Activated B cell treated with CpG ODN at 0.5 μM for 24 hours (primary cell): ENCODE measurements around the gene CSKMT. TPM values are rescaled to one million over a fixed set of nuclear protein-coding genes. Genes with fewer than 3 reads are reported as not detected.

Experiments used
- ATAC-seq: fragments of 200-7000 bp; cut with Tn5 transposase; one replicate; pipeline ENCODE4 v1.10.0; 2021; ENCODE audit warnings: low read depth, mild to moderate bottlenecking, moderate library complexity
- CTCF ChIA-PET: fragments of 350-600 bp; sonication (Branson Sonifier 250); formaldehyde crosslinking; loops from one replicate; lab custom pipeline; 2021; ENCODE audit warnings: antibody characterized with exemption; lab: Charles Lee
- POLR2A ChIA-PET: fragments of 350-600 bp; sonication (Branson Sonifier 250); formaldehyde crosslinking; loops from one replicate; lab custom pipeline; 2021; ENCODE audit warnings: antibody characterized with exemption; lab: Charles Lee
- DNase-seq: peaks from one replicate; pipeline ENCODE4 v3.0.0; 2022
- H3K27ac Mint-ChIP-seq: one replicate; pipeline ENCODE4 v1.8.0; 2020; ENCODE audit warnings: mixed read lengths
- H3K27me3 Mint-ChIP-seq: one replicate; pipeline ENCODE4 v1.8.0; 2021; ENCODE audit warnings: mixed read lengths
- H3K36me3 Mint-ChIP-seq: one replicate; pipeline ENCODE4 v1.8.0; 2021; ENCODE audit warnings: low read depth, mixed read lengths
- H3K4me1 Mint-ChIP-seq: one replicate; pipeline ENCODE4 v1.8.0; 2021; ENCODE audit warnings: mixed read lengths
- H3K4me3 Mint-ChIP-seq: one replicate; pipeline ENCODE4 v1.8.0; 2020; ENCODE audit warnings: mild to moderate bottlenecking, mixed read lengths
- H3K9me3 Mint-ChIP-seq: one replicate; pipeline ENCODE4 v1.8.0; 2020; ENCODE audit warnings: mixed read lengths
- intact Hi-C: fragments of 100-400 bp; cut with micrococcal nuclease; formaldehyde crosslinking; loops from one replicate; pipeline ENCODE4 v1.15.1; 2024
- total RNA-seq: library from RNA; stranded (reverse); gene quantifications from 2 replicates; pipeline ENCODE4 v1.2.3, GENCODE V29; 2022
- TF ChIP-seq, protein P1 (sequence below): fragments of 200-600 bp; IDR thresholded peaks from one replicate; pipeline ENCODE4 v1.8.0; 2022; ENCODE audit warnings: antibody characterized with exemption, mild to moderate bottlenecking

The CSKMT gene
- total RNA-seq, 1 donor from 2014 or later: 52.1 TPM

DNA sequence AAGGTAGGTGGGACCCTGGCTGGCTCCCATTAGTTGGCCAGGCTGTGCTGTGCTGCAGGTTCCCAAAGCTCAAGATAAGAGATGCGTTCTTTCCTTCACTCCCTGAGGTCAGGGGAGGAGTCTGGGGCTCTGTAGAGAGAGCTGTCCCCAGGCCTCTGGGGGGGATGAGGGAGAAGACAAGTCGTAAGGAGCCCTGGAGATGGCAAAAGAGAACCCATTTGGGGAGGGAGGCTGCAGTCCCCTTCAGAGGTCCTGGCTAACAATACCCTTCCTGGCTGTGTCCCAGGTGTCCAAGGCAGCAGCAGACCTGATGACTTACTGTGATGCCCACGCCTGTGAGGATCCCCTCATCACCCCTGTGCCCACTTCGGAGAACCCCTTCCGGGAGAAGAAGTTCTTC is 43.3 kb downstream of the CSKMT start:
- intact Hi-C loops: loop anchor here (2.0 kb wide), 1 partner anchor 916 kb away; the partner anchor contains the start of genes FEN1 and TMEM258
- H3K9me3 Mint-ChIP-seq: no peaks in the 10 kb centered on the region

DNA sequence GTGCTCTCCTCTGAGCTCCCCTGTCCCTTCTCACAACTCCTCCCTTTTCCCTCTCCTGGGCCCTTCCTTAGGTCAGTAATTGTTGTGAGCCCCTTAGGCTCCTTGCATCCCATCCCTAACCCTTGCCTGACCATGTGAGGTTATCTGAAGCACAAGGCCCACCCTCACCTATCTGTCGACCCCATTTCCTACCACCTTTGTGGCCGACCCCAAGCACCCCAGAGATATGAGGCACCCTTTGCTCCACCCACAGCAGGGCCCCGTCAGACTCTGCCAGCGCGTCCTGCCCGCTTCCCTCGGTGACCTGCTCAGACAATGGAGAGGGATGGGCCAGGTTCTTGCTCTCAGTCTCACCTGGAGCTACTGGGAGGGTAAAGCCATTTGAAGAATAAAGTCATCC is 43.7 kb downstream of the CSKMT start:
- DNase-seq (peak; percentile 25), ATAC-seq (peak; percentile 3)
- intact Hi-C loops: loop anchor here (1.0 to 2.0 kb wide), 10 partner anchors 19 to 916 kb away; partner anchors contain the start of genes C11orf98, CSKMT, FEN1 and HNRNPUL2
- TF ChIP-seq, protein P1, sequence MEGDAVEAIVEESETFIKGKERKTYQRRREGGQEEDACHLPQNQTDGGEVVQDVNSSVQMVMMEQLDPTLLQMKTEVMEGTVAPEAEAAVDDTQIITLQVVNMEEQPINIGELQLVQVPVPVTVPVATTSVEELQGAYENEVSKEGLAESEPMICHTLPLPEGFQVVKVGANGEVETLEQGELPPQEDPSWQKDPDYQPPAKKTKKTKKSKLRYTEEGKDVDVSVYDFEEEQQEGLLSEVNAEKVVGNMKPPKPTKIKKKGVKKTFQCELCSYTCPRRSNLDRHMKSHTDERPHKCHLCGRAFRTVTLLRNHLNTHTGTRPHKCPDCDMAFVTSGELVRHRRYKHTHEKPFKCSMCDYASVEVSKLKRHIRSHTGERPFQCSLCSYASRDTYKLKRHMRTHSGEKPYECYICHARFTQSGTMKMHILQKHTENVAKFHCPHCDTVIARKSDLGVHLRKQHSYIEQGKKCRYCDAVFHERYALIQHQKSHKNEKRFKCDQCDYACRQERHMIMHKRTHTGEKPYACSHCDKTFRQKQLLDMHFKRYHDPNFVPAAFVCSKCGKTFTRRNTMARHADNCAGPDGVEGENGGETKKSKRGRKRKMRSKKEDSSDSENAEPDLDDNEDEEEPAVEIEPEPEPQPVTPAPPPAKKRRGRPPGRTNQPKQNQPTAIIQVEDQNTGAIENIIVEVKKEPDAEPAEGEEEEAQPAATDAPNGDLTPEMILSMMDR: no peak
- H3K4me3 Mint-ChIP-seq: peak overlapping the region; percentile 96
- peak overlapping the region; percentile 99 for H3K27ac Mint-ChIP-seq
- H3K27me3 Mint-ChIP-seq: no peaks in the 10 kb centered on the region
- ChIA-PET POLR2A (interaction anchor here (0.5 to 8.0 kb wide), 32 partner anchors 9 to 1562 kb away, joined by 3 to 188 read pairs (median 13); partner anchors contain the start of genes B3GAT3, C11orf98, CSKMT and EEF1G), CTCF (interaction anchor here (0.9 kb wide), 1 partner anchor 116 kb away, joined by 3 read pairs; no protein-coding TSS in a partner anchor)
- peaks cover 64% of the 10 kb centered on the region for H3K4me1 Mint-ChIP-seq
- H3K9me3 Mint-ChIP-seq: no peaks in the 10 kb centered on the region
- H3K36me3 Mint-ChIP-seq: peaks cover 38% of the 10 kb centered on the region

More for the DNA sequence above, 43.3 kb downstream of the CSKMT start:
- ATAC-seq (no peak), DNase-seq (no peak)
- TF ChIP-seq, protein P1: no peak
- H3K27me3 Mint-ChIP-seq: no peaks in the 10 kb centered on the region
- H3K4me1 Mint-ChIP-seq: peaks cover 63% of the 10 kb centered on the region
- peaks cover 34% of the 10 kb centered on the region for H3K36me3 Mint-ChIP-seq
- peak overlapping the region; percentile 96 for H3K4me3 Mint-ChIP-seq
- ChIA-PET CTCF (no interaction called here), POLR2A (interaction anchor here (0.9 to 8.0 kb wide), 25 partner anchors 10 to 279 kb away, joined by 3 to 188 read pairs (median 17); partner anchors contain the start of genes B3GAT3, C11orf98, CSKMT and EEF1G)
- H3K27ac Mint-ChIP-seq: peak overlapping the region; percentile 99

DNA sequence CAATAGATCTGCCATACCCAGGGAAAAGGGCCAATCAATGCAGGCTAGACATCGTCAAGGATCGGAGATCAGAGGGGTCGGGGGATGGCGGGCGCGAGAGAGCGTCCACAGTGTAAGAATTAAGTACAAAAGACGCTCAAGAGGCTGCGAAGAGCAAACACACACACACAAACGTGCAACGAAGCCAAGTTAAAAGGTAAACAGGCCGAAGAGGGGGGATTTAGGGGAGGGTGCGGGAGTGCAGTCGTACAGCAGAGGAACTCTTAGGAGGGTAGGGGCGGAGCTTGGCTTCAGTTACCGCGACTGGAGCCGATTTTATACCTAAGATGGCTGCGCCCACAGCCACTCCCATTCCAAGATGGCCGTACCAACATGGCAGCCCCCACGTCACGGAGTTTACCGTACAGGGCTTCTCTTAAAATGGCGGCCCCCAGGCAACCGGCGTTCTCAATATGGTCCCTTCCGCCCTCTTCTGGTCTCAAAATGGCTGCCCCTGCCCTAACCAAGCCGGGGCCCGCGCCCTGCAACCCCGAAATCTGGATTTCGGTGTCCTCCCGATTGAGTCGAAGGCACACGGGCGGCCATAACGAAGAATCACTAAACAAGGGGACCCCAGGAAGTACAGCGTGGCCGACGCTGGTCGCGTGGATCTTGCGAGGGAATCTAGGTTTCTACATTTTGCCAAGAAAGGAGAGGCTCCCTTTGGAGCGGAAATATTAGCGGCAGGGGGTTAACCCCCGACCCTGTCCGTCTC is 44.3 kb downstream of the CSKMT start:
- H3K36me3 Mint-ChIP-seq: peaks cover 44% of the 10 kb centered on the region
- no peaks in the 10 kb centered on the region for H3K9me3 Mint-ChIP-seq
- TF ChIP-seq, protein P1: no peak
- DNase-seq: peak; percentile 83
- ATAC-seq: peak; percentile 77
- H3K27ac Mint-ChIP-seq: peak overlapping the region; percentile 99
- H3K4me3 Mint-ChIP-seq: peak overlapping the region; percentile 96
- intact Hi-C loops: loop anchor here (1.0 to 2.0 kb wide), 10 partner anchors 18 to 917 kb away; partner anchors contain the start of genes C11orf98, CSKMT, FEN1 and HNRNPUL2
- ChIA-PET CTCF (interaction anchor here (0.7 to 0.9 kb wide), 2 partner anchors 117 to 118 kb away, joined by 3 read pairs; partner anchors contain the start of gene TUT1), POLR2A (interaction anchor here (0.5 to 8.0 kb wide), 34 partner anchors 9 to 1562 kb away, joined by 3 to 188 read pairs (median 12); partner anchors contain the start of genes B3GAT3, C11orf98, CSKMT and EEF1G)
- H3K4me1 Mint-ChIP-seq: peaks cover 64% of the 10 kb centered on the region
- no peaks in the 10 kb centered on the region for H3K27me3 Mint-ChIP-seq

DNA sequence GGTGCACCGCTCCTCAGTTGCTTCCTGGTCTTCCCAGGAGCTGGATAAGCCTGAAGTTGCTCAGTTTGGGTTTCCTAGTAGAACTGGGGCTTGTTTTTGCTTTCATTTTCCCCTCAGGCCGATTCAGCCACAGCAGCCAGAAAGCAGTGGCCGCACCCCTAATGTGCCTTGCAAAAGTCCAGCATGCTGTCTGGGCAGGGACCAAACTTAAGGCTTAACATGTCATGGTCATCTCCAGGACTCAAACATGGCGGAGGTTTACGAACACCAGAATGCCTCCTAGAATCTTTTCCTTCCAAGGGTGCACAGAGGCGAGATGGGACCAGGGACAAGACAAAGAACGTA is 44.9 kb downstream of the CSKMT start:
- ChIA-PET POLR2A (interaction anchor here (0.5 to 8.0 kb wide), 27 partner anchors 17 to 1561 kb away, joined by 3 to 188 read pairs (median 15); partner anchors contain the start of genes B3GAT3, C11orf98, CSKMT and EEF1G), CTCF (interaction anchor here (0.7 to 0.9 kb wide), 2 partner anchors 117 to 118 kb away, joined by 3 read pairs; partner anchors contain the start of gene TUT1)
- ATAC-seq (no peak), DNase-seq (no peak)
- peaks cover 64% of the 10 kb centered on the region for H3K4me1 Mint-ChIP-seq
- intact Hi-C loops: no loop called here
- TF ChIP-seq, protein P1: no peak
- peak overlapping the region; percentile 96 for H3K4me3 Mint-ChIP-seq
- H3K27ac Mint-ChIP-seq: peak overlapping the region; percentile 99
- peaks cover 49% of the 10 kb centered on the region for H3K36me3 Mint-ChIP-seq
- H3K9me3 Mint-ChIP-seq: no peaks in the 10 kb centered on the region
- H3K27me3 Mint-ChIP-seq: no peaks in the 10 kb centered on the region
